GM12872 (cell line): Measurements from ENCODE around the gene OVOL2.

Source experiments
- CTCF ChIP-seq: IDR thresholded peaks from 3 replicates; pipeline ENCODE4 v1.5.1; 2011; ENCODE audit warnings: low read depth, mild to moderate bottlenecking, low read length, moderate library complexity; ENCODE audit not compliant: insufficient read depth

The OVOL2 gene

GRCh38 chr20:18063676-18064075 is 6.0 kb upstream of the OVOL2 start:
- no peak for TF ChIP-seq CTCF

- no peak for TF ChIP-seq CTCF
These were observed 1.9 kb upstream of the OVOL2 start for GRCh38 chr20:18059603-18060002.

- no peak for TF ChIP-seq CTCF
These were observed 1.1 kb upstream of the OVOL2 start for GRCh38 chr20:18058661-18059467.

- TF ChIP-seq CTCF: no peak
These were observed 256 bp upstream of the OVOL2 start for GRCh38 chr20:18057994-18058349.

GRCh38 chr20:18056174-18057100 is 1.3 kb downstream of the OVOL2 start:
- TF ChIP-seq CTCF: no peak

- no peak for TF ChIP-seq CTCF
These were observed 2.5 kb downstream of the OVOL2 start for GRCh38 chr20:18055261-18055660.

GRCh38 chr20:18052856-18053255 is 4.9 kb downstream of the OVOL2 start:
- TF ChIP-seq CTCF: no peak
